GM12878 (cell line): Measurements from ENCODE around the gene BFSP2. TPM values are rescaled to one million over a fixed set of nuclear protein-coding genes. Genes with fewer than 3 reads are reported as not detected.

Experiments used
- CTCF ChIP-seq, 3 experiments: IDR thresholded peaks in 2 of 3; conservative IDR thresholded peaks in 1 of 3; 2 replicates each; pipeline ENCODE4 v1.5.1; 2011; ENCODE audit warnings: low read depth in 3 of 3, low read length in 3 of 3, mild to moderate bottlenecking in 3 of 3, control low read depth in 2 of 3, moderate library complexity in 2 of 3, inconsistent platforms in 1 of 3, mixed read lengths in 1 of 3; ENCODE audit not compliant: control insufficient read depth in 2 of 3, insufficient read depth in 1 of 3; ENCODE audit errors: extremely low read depth in 1 of 3
- E4F1 ChIP-seq: fragments of 450-650 bp; IDR thresholded peaks from 2 replicates; pipeline ENCODE4 v1.6.1; 2018; ENCODE audit warnings: borderline replicate concordance, mild to moderate bottlenecking; ENCODE audit not compliant: partially characterized antibody
- GABPA ChIP-seq: IDR thresholded peaks from 2 replicates; pipeline ENCODE4 v1.6.1; 2014; ENCODE audit warnings: antibody characterized with exemption, low read depth, mild to moderate bottlenecking, inconsistent platforms
- PML ChIP-seq: IDR thresholded peaks from 2 replicates; pipeline ENCODE4 v1.6.1; 2012; ENCODE audit warnings: low read length, inconsistent platforms
- RB1 ChIP-seq: fragments of 450-650 bp; formaldehyde crosslinking; IDR thresholded peaks from 2 replicates; pipeline ENCODE4 v1.6.1; 2017; ENCODE audit warnings: mild to moderate bottlenecking, borderline replicate concordance
- RFX5 ChIP-seq: IDR thresholded peaks from 2 replicates; pipeline ENCODE4 v1.6.1; 2011; ENCODE audit warnings: low read depth, low read length, improper control_type of control experiment
- SREBF2 ChIP-seq: IDR thresholded peaks from 2 replicates; pipeline ENCODE4 v1.6.1; 2012; ENCODE audit warnings: mild to moderate bottlenecking, low read length
- TCF3 ChIP-seq: IDR thresholded peaks from 2 replicates; pipeline ENCODE4 v1.6.1; 2012; ENCODE audit warnings: low read depth, mild to moderate bottlenecking, low read length, borderline replicate concordance; ENCODE audit not compliant: insufficient read depth
- polyA plus RNA-seq, 11 experiments: library from polyadenylated mRNA; depleted of rRNA in 4 of 11; unstranded in 6 of 11; stranded (reverse) in 5 of 11; fragments of >200 nt; fragmentation: Nextera tagmentation in 4 of 11; fragmentation: Illumina TruSeq in 1 of 11; extraction: Ambion mirVana in 4 of 11; extraction: Trizol in 1 of 11; gene quantifications; 1 replicate in 1 of 11; 2 replicates in 10 of 11; pipeline versions ENCODE4 v1.2.1 to v1.2.3, GENCODE V29; 2011 to 2016; ENCODE audit warnings: inconsistent platforms in 2 of 11, missing spikeins in 2 of 11, low read depth in 1 of 11
- total RNA-seq, 4 experiments: library from RNA; depleted of rRNA in 3 of 4; stranded (reverse); fragments of >200 nt in 3 of 4; fragmentation: Illumina TruSeq in 1 of 4; extraction: Trizol in 1 of 4; gene quantifications; 2 replicates each; pipeline versions ENCODE4 v1.2.1 to v1.2.3, GENCODE V29; 2013 to 2021
- TF ChIP-seq, protein P1 (sequence below): IDR thresholded peaks from 2 replicates; pipeline ENCODE4 v1.6.1; 2012; ENCODE audit warnings: improper control_type of control experiment, low read depth, low read length; ENCODE audit not compliant: insufficient replicate concordance
- TF ChIP-seq, protein P2 (sequence below): fragments of 450-650 bp; IDR thresholded peaks from 2 replicates; pipeline ENCODE4 v1.6.1; 2016; ENCODE audit warnings: mild to moderate bottlenecking, moderate library complexity, borderline replicate concordance

BFSP2 gene
- total and polyA plus RNA-seq, 10 of the 15 experiments (the other 5 are each of a cell fraction or from before 2014, with no cell fraction given), result 1.5 to 20.4 (median 7.3) TPM

GRCh38 chr3:133509488-133509887 lies 109.6 kb downstream of the BFSP2 start (continued):
- TF ChIP-seq, protein P1, sequence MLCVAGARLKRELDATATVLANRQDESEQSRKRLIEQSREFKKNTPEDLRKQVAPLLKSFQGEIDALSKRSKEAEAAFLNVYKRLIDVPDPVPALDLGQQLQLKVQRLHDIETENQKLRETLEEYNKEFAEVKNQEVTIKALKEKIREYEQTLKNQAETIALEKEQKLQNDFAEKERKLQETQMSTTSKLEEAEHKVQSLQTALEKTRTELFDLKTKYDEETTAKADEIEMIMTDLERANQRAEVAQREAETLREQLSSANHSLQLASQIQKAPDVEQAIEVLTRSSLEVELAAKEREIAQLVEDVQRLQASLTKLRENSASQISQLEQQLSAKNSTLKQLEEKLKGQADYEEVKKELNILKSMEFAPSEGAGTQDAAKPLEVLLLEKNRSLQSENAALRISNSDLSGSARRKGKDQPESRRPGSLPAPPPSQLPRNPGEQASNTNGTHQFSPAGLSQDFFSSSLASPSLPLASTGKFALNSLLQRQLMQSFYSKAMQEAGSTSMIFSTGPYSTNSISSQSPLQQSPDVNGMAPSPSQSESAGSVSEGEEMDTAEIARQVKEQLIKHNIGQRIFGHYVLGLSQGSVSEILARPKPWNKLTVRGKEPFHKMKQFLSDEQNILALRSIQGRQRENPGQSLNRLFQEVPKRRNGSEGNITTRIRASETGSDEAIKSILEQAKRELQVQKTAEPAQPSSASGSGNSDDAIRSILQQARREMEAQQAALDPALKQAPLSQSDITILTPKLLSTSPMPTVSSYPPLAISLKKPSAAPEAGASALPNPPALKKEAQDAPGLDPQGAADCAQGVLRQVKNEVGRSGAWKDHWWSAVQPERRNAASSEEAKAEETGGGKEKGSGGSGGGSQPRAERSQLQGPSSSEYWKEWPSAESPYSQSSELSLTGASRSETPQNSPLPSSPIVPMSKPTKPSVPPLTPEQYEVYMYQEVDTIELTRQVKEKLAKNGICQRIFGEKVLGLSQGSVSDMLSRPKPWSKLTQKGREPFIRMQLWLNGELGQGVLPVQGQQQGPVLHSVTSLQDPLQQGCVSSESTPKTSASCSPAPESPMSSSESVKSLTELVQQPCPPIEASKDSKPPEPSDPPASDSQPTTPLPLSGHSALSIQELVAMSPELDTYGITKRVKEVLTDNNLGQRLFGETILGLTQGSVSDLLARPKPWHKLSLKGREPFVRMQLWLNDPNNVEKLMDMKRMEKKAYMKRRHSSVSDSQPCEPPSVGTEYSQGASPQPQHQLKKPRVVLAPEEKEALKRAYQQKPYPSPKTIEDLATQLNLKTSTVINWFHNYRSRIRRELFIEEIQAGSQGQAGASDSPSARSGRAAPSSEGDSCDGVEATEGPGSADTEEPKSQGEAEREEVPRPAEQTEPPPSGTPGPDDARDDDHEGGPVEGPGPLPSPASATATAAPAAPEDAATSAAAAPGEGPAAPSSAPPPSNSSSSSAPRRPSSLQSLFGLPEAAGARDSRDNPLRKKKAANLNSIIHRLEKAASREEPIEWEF, result no peak
- TF ChIP-seq, protein P2, sequence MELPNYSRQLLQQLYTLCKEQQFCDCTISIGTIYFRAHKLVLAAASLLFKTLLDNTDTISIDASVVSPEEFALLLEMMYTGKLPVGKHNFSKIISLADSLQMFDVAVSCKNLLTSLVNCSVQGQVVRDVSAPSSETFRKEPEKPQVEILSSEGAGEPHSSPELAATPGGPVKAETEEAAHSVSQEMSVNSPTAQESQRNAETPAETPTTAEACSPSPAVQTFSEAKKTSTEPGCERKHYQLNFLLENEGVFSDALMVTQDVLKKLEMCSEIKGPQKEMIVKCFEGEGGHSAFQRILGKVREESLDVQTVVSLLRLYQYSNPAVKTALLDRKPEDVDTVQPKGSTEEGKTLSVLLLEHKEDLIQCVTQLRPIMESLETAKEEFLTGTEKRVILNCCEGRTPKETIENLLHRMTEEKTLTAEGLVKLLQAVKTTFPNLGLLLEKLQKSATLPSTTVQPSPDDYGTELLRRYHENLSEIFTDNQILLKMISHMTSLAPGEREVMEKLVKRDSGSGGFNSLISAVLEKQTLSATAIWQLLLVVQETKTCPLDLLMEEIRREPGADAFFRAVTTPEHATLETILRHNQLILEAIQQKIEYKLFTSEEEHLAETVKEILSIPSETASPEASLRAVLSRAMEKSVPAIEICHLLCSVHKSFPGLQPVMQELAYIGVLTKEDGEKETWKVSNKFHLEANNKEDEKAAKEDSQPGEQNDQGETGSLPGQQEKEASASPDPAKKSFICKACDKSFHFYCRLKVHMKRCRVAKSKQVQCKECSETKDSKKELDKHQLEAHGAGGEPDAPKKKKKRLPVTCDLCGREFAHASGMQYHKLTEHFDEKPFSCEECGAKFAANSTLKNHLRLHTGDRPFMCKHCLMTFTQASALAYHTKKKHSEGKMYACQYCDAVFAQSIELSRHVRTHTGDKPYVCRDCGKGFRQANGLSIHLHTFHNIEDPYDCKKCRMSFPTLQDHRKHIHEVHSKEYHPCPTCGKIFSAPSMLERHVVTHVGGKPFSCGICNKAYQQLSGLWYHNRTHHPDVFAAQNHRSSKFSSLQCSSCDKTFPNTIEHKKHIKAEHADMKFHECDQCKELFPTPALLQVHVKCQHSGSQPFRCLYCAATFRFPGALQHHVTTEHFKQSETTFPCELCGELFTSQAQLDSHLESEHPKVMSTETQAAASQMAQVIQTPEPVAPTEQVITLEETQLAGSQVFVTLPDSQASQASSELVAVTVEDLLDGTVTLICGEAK, result no peak
- TF ChIP-seq RB1 (no peak), PML (no peak), GABPA (no peak), TCF3 (no peak), RFX5 (no peak), CTCF (IDR thresholded peaks at IDR 0.05 in 2 of 3, conservative IDR thresholded peaks at IDR 0.05 in 1 of 3; ENCODE audit: control insufficient read depth in 2 of 3, extremely low read depth in 1 of 3, insufficient read depth in 1 of 3, low read depth in 3 of 3, low read length in 3 of 3) (no peak), E4F1 (no peak), SREBF2 (no peak)
